ENCODE data around the gene ZC3H13.

Gene ZC3H13

DNA sequence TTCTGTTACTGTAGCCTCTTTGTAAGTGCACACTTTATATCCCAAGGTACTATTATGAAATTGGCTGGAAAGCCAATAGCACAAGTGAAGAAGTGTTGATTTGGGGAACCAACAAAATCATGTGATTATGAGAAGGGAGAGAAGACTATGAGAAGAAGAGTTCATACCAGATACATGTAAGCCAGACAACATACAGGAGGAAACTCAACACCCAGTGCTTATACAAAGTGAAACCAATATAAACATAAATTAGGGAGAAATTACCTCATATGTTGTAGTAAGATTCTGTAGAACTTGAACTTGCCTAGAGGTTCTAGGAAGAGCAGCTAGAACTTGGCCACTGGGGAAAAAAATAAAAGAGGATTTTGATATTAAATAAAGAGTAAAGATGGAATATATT is 34.9 kb upstream of the ZC3H13 start:
- H3K27me3 ChIP-seq (ENCODE audit: control insufficient read depth in 1 of 2, insufficient read depth in 2 of 2, low read length in 2 of 2), result no peaks in the 10 kb centered on the region
- H3K4me3 ChIP-seq (ENCODE audit: low read depth in 1 of 2, low read length in 2 of 2), result no peak overlapping the region
- H3K27ac ChIP-seq (ENCODE audit: low read depth, low read length), result no peak overlapping the region
- H3K9me3 ChIP-seq (ENCODE audit: low read length), result no peaks in the 10 kb centered on the region
- no peaks in the 10 kb centered on the region for H3K4me1 ChIP-seq (ENCODE audit: insufficient read depth, low read length)
- no peak overlapping the region for H3K9ac ChIP-seq (ENCODE audit: low read length)
- H3K36me3 ChIP-seq (ENCODE audit: insufficient read depth, low read length), result no peaks in the 10 kb centered on the region

DNA sequence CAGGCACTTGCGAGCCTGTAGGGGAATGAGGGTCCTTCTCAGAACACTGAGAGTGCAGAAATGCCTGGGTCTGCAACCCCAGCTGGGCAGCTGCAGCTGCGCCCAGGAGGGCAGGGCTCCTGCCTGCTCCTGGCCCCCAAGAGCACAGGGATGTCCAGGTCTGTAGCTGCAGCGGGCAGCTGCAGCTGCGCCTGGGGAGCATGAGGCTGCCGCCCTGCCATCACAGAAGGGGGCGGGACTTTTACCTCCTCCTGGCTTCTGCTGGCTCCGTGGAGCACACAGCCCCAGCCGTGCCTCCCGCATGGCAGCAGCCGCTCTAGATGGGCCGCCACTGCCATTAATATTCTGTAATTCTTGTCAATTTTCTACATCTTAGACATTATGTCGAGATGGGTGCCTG is 34.4 kb upstream of the ZC3H13 start:
- Histone ChIP-seq H3K27me3 (ENCODE audit: control insufficient read depth in 1 of 2, insufficient read depth in 2 of 2, low read length in 2 of 2) (no peaks in the 10 kb centered on the region), H3K36me3 (ENCODE audit: insufficient read depth, low read length) (no peaks in the 10 kb centered on the region), H3K9ac (ENCODE audit: low read length) (no peak overlapping the region), H3K27ac (ENCODE audit: low read depth, low read length) (no peak overlapping the region), H3K4me1 (ENCODE audit: insufficient read depth, low read length) (no peaks in the 10 kb centered on the region), H3K4me3 (ENCODE audit: low read depth in 1 of 2, low read length in 2 of 2) (no peak overlapping the region), H3K9me3 (ENCODE audit: low read length) (no peaks in the 10 kb centered on the region)

DNA sequence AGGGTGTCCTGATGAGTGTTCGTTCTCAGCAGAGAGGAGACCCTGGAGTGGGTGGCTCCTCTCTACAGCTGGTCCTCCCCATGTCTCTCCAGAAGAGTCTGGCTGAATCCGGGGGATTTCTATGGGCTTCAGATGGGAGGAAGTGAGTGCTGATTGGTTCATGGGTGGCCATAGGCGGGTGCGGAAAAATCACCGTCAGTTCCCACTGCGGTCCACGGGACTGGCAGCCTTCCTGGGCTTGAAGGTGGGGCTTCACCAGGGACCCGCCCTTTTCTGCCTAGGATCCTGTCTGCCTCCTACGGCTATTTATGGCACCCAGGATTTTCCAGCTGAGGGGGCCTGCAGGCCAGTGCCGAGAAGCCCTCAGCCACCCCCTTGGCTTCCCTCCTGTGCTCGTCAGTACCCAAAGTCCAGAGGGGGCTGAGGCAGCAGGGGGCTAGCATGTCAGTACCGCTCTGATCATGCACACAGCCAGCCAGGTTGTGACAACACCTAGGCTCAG is 33.9 kb upstream of the ZC3H13 start:
- H3K4me3 ChIP-seq (ENCODE audit: low read depth in 1 of 2, low read length in 2 of 2), result no peak overlapping the region
- H3K9me3 ChIP-seq (ENCODE audit: low read length), result no peaks in the 10 kb centered on the region
- no peak overlapping the region for H3K9ac ChIP-seq (ENCODE audit: low read length)
- H3K27me3 ChIP-seq (ENCODE audit: control insufficient read depth in 1 of 2, insufficient read depth in 2 of 2, low read length in 2 of 2), result no peaks in the 10 kb centered on the region
- H3K36me3 ChIP-seq (ENCODE audit: insufficient read depth, low read length), result no peaks in the 10 kb centered on the region
- H3K4me1 ChIP-seq (ENCODE audit: insufficient read depth, low read length), result no peaks in the 10 kb centered on the region
- H3K27ac ChIP-seq (ENCODE audit: low read depth, low read length), result no peak overlapping the region

DNA sequence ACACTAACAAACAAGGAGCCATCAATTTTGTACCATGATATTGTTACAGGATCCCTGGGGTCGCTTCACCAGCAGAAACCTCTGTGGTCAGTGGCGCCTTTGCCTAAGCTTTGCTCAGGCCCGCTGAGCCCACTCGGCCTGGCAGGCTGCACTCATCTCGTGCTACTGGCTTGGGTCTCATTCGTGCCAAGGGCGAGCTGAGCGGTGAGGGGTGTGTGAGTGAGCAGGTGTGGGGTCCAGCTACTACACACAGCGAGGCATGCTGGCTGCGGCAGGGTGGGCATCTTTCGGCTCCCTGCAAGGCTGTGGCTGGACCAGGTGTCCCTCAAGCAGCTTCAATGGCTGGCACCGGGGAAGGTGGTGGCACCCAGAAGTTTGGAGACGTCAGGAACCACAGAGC is 33.2 kb upstream of the ZC3H13 start:
- Histone ChIP-seq H3K9ac (ENCODE audit: low read length) (no peak overlapping the region), H3K9me3 (ENCODE audit: low read length) (no peaks in the 10 kb centered on the region), H3K4me1 (ENCODE audit: insufficient read depth, low read length) (no peaks in the 10 kb centered on the region), H3K27ac (ENCODE audit: low read depth, low read length) (no peak overlapping the region), H3K27me3 (ENCODE audit: control insufficient read depth in 1 of 2, insufficient read depth in 2 of 2, low read length in 2 of 2) (no peaks in the 10 kb centered on the region), H3K4me3 (ENCODE audit: low read depth in 1 of 2, low read length in 2 of 2) (no peak overlapping the region), H3K36me3 (ENCODE audit: insufficient read depth, low read length) (no peaks in the 10 kb centered on the region)

DNA sequence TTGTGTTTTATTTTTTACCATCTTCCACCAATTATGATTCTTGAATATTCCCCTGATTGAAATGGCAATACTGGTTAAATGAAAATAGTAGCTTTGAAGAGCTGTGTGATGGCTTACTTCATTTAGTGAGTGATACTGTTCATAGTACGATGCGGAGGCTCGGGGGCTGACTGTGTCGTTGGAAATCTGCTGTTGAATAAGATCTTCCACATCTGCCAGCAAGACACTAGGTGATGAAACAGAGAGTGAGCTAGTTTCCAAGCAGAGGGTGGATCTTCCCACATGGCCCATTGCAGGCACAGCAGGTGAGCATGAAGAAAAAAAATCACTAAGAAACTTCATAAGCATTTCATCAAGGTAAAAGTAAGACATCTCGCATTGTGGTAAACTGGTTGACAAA is 29.8 kb upstream of the ZC3H13 start:
- no peaks in the 10 kb centered on the region for H3K9me3 ChIP-seq (ENCODE audit: low read length)
- H3K4me3 ChIP-seq (ENCODE audit: low read depth in 1 of 2, low read length in 2 of 2), result no peak overlapping the region
- H3K4me1 ChIP-seq (ENCODE audit: insufficient read depth, low read length), result no peaks in the 10 kb centered on the region
- no peak overlapping the region for H3K27ac ChIP-seq (ENCODE audit: low read depth, low read length)
- H3K9ac ChIP-seq (ENCODE audit: low read length), result no peak overlapping the region
- no peaks in the 10 kb centered on the region for H3K27me3 ChIP-seq (ENCODE audit: control insufficient read depth in 1 of 2, insufficient read depth in 2 of 2, low read length in 2 of 2)
- no peaks in the 10 kb centered on the region for H3K36me3 ChIP-seq (ENCODE audit: insufficient read depth, low read length)

DNA sequence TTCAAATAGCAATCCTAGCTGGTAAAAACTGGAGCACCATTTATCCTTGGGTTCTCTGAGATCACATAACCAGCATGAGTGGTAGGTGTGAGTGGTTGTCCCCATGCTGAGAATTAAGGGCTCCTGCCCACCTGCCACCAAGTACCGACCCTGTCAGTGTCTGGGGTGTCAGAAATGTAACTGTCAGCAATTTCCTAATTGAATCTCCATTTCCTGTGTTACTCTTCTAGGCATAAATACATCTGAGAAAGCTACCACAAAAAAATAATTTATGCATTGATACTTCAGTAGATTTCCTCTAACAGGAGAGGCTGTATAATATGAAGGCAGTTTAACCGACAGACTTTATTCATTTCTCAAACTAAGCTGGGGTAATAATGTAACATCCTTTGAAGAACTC is 27.2 kb upstream of the ZC3H13 start:
- no peak overlapping the region for H3K9ac ChIP-seq (ENCODE audit: low read length)
- H3K4me1 ChIP-seq (ENCODE audit: insufficient read depth, low read length), result no peaks in the 10 kb centered on the region
- no peak overlapping the region for H3K4me3 ChIP-seq (ENCODE audit: low read depth in 1 of 2, low read length in 2 of 2)
- H3K9me3 ChIP-seq (ENCODE audit: low read length), result no peaks in the 10 kb centered on the region
- no peaks in the 10 kb centered on the region for H3K27me3 ChIP-seq (ENCODE audit: control insufficient read depth in 1 of 2, insufficient read depth in 2 of 2, low read length in 2 of 2)
- H3K36me3 ChIP-seq (ENCODE audit: insufficient read depth, low read length), result no peaks in the 10 kb centered on the region
- H3K27ac ChIP-seq (ENCODE audit: low read depth, low read length), result no peak overlapping the region

DNA sequence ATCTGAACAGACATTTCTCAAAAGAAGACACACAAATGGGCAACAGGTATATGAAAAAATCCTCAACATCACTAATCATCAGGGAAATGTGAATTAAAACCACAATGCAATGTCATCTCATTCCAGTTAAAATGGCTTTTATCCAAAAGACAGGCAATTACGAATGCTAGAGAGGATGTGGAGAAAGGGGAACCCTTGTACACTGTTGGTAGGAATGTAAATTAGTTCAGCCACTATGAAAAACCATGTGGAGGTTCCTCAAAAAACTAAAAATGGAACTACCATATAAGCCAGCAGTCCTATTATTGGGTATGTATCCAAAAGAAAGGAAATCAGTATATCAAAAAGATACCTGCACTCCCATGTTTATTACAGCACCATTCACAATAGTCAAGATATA is 24.7 kb upstream of the ZC3H13 start:
- H3K9ac ChIP-seq (ENCODE audit: low read length), result no peak overlapping the region
- H3K36me3 ChIP-seq (ENCODE audit: insufficient read depth, low read length), result no peaks in the 10 kb centered on the region
- H3K27ac ChIP-seq (ENCODE audit: low read depth, low read length), result no peak overlapping the region
- no peaks in the 10 kb centered on the region for H3K4me1 ChIP-seq (ENCODE audit: insufficient read depth, low read length)
- H3K4me3 ChIP-seq (ENCODE audit: low read depth in 1 of 2, low read length in 2 of 2), result no peak overlapping the region
- no peaks in the 10 kb centered on the region for H3K27me3 ChIP-seq (ENCODE audit: control insufficient read depth in 1 of 2, insufficient read depth in 2 of 2, low read length in 2 of 2)
- no peaks in the 10 kb centered on the region for H3K9me3 ChIP-seq (ENCODE audit: low read length)

DNA sequence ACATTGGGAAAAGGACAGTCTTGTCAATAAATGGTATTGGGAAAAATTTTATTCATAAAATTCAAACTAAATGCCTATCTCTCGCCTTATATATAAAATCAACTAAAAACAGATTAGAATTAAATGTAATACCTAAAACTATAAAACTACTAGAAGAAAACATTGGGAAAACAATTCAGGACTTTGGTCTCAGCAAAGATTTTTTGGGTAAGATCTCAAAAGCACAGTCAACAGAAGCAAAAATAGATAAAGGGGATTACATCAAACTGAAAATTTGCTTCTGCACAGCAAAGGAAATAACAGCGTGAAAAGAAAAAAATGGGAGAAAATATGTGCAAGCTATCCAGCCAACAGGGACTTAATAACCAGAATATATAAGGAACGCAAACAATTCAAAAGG is 24.3 kb upstream of the ZC3H13 start:
- no peaks in the 10 kb centered on the region for H3K27me3 ChIP-seq (ENCODE audit: control insufficient read depth in 1 of 2, insufficient read depth in 2 of 2, low read length in 2 of 2)
- no peaks in the 10 kb centered on the region for H3K9me3 ChIP-seq (ENCODE audit: low read length)
- H3K9ac ChIP-seq (ENCODE audit: low read length), result no peak overlapping the region
- no peak overlapping the region for H3K27ac ChIP-seq (ENCODE audit: low read depth, low read length)
- H3K36me3 ChIP-seq (ENCODE audit: insufficient read depth, low read length), result no peaks in the 10 kb centered on the region
- H3K4me3 ChIP-seq (ENCODE audit: low read depth in 1 of 2, low read length in 2 of 2), result no peak overlapping the region
- H3K4me1 ChIP-seq (ENCODE audit: insufficient read depth, low read length), result no peaks in the 10 kb centered on the region

DNA sequence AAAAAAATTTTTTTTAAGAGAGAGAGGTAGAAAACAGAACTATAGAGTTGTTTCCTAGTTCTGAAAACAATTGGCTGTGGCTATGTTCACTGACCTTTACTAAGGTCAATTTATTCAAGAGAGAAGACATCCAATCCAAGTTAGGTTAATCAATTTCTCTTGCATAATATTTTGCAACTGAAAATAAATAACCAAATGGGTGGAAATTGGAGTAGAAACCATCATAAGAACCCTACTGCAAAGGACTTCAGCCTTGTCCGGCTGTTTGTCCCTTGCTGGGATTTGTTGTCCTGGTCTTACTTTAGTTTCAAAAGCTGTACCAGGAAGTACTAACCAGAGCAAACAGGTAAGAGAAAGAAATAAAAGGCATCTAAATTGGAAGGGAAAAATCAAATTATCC is 23.3 kb upstream of the ZC3H13 start:
- H3K36me3 ChIP-seq (ENCODE audit: insufficient read depth, low read length), result no peaks in the 10 kb centered on the region
- H3K9ac ChIP-seq (ENCODE audit: low read length), result no peak overlapping the region
- H3K27ac ChIP-seq (ENCODE audit: low read depth, low read length), result no peak overlapping the region
- no peaks in the 10 kb centered on the region for H3K27me3 ChIP-seq (ENCODE audit: control insufficient read depth in 1 of 2, insufficient read depth in 2 of 2, low read length in 2 of 2)
- H3K4me1 ChIP-seq (ENCODE audit: insufficient read depth, low read length), result no peaks in the 10 kb centered on the region
- H3K9me3 ChIP-seq (ENCODE audit: low read length), result no peaks in the 10 kb centered on the region
- H3K4me3 ChIP-seq (ENCODE audit: low read depth in 1 of 2, low read length in 2 of 2), result no peak overlapping the region

DNA sequence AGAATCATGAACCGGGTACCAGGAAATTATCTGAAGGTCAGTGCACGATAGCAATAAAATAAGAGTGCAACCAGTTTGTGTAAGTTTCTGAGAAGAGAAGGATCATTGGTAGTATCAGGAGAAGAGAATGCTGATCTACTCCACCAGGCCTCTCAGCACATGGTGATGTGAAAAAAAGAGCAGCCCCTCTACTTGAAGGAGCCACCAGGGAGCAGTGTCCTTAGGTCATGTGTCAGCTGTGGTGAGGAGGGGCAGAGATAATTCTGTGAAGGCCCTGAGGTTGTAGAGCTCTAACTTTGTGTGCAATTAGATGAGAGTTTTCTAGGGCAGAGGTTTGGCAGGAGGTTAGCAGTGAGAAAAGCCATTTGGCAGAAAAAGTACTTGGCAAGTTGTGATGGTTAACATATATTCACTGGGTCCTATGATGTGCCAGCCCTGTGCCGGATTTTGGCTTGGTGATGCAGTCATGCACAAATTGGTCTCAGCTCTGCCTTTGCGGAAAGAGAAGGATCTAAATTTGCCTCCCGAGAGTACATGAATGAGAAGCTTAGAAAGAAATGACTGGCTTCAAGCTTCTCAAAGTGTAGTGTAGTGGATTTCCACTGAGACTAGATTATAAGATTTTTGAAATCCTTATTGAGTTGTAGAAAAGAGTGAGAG is 19.2 kb upstream of the ZC3H13 start:
- Histone ChIP-seq H3K9ac (ENCODE audit: low read length) (no peak overlapping the region), H3K36me3 (ENCODE audit: insufficient read depth, low read length) (no peaks in the 10 kb centered on the region), H3K27me3 (ENCODE audit: control insufficient read depth in 1 of 2, insufficient read depth in 2 of 2, low read length in 2 of 2) (no peaks in the 10 kb centered on the region), H3K27ac (ENCODE audit: low read depth, low read length) (no peak overlapping the region), H3K4me1 (ENCODE audit: insufficient read depth, low read length) (no peaks in the 10 kb centered on the region), H3K4me3 (ENCODE audit: low read depth in 1 of 2, low read length in 2 of 2) (no peak overlapping the region), H3K9me3 (ENCODE audit: low read length) (no peaks in the 10 kb centered on the region)

DNA sequence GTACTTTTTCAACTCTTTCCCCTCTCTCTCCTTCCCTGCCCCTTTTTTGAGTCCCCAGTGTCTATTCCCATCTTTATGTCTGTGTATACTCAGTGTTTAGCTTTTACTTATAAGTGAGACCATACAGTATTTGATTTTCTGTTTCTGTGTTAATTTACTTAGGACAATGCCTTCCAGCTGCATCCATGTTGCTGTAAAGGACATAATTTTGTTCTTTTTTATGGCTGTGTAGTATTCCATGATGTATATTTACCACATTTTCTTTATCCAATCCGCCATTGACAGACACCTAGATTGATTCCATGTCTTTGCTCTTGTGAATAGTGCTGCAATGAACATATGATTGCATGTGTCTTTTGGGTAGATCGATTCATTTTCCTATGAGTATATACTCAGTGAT is 10.7 kb upstream of the ZC3H13 start:
- H3K9me3 ChIP-seq (ENCODE audit: low read length), result no peaks in the 10 kb centered on the region
- H3K4me1 ChIP-seq (ENCODE audit: insufficient read depth, low read length), result no peaks in the 10 kb centered on the region
- no peak overlapping the region for H3K9ac ChIP-seq (ENCODE audit: low read length)
- H3K4me3 ChIP-seq (ENCODE audit: low read depth in 1 of 2, low read length in 2 of 2), result no peak overlapping the region
- no peaks in the 10 kb centered on the region for H3K36me3 ChIP-seq (ENCODE audit: insufficient read depth, low read length)
- no peak overlapping the region for H3K27ac ChIP-seq (ENCODE audit: low read depth, low read length)
- H3K27me3 ChIP-seq (ENCODE audit: control insufficient read depth in 1 of 2, insufficient read depth in 2 of 2, low read length in 2 of 2), result no peaks in the 10 kb centered on the region

DNA sequence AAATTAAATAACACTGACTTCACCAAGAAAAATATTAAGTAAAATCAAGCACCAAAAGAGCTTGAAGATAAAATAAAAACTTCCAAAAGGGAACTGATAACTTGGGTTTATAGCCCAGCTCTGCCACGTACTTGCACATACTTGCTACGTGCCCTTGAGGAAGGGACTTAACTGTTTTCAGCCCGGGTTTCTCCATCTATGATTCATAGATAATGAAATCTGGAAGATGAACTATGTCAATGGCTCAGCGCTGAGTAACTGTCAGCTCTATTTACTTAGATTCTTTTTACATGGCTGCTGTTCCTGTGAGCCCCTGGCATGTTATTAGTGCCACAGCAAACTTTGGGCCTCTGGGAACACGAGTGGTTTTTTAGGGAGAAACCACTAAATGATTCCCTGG is 9.6 kb upstream of the ZC3H13 start:
- H3K27me3 ChIP-seq (ENCODE audit: control insufficient read depth in 1 of 2, insufficient read depth in 2 of 2, low read length in 2 of 2), result no peaks in the 10 kb centered on the region
- H3K27ac ChIP-seq (ENCODE audit: low read depth, low read length), result no peak overlapping the region
- H3K36me3 ChIP-seq (ENCODE audit: insufficient read depth, low read length), result no peaks in the 10 kb centered on the region
- no peak overlapping the region for H3K9ac ChIP-seq (ENCODE audit: low read length)
- H3K9me3 ChIP-seq (ENCODE audit: low read length), result no peaks in the 10 kb centered on the region
- no peaks in the 10 kb centered on the region for H3K4me1 ChIP-seq (ENCODE audit: insufficient read depth, low read length)
- no peak overlapping the region for H3K4me3 ChIP-seq (ENCODE audit: low read depth in 1 of 2, low read length in 2 of 2)

Data from muscle layer of colon (tissue), 2 donors.